Brain microvascular endothelial cell (primary cell): ENCODE measurements around the gene JUND.
A peak's percentile ranks its signal among the peaks of the same experiment; 100 is the strongest.

Experiments used
- DNase-seq: peaks from one replicate; pipeline ENCODE4 v3.0.0-alpha.2; 2020
- H3K27ac ChIP-seq: fragments of 250-450 bp; sonication (Bioruptor Pico); 2 replicates; pipeline ENCODE4 v1.5.1; 2020; ENCODE audit warnings: mild to moderate bottlenecking, moderate library complexity
- H3K27me3 ChIP-seq: fragments of 250-450 bp; sonication (Bioruptor Pico); replicated peaks from 2 replicates; pipeline ENCODE4 v1.5.1; 2020; ENCODE audit warnings: mild to moderate bottlenecking
- H3K36me3 ChIP-seq: fragments of 250-450 bp; sonication (Bioruptor Pico); replicated peaks from 2 replicates; pipeline ENCODE4 v1.5.1; 2020; ENCODE audit warnings: mild to moderate bottlenecking
- H3K4me3 ChIP-seq: 2 replicates; pipeline ENCODE4 v1.5.1; 2011; ENCODE audit warnings: low read depth, mild to moderate bottlenecking, control low read depth, low read length, moderate library complexity
- in situ Hi-C: cut with HindIII; loops from 2 replicates; pipeline ENCODE4 v1.10.0; 2017; ENCODE audit warnings: low sequenced_read_pairs, low pct_ligation_motif_present
- TF ChIP-seq, protein P1 (sequence below): IDR thresholded peaks from 2 replicates; pipeline ENCODE4 v1.5.1; 2011; ENCODE audit warnings: low read depth, mild to moderate bottlenecking, moderate library complexity, low read length, control low read depth, inconsistent platforms; ENCODE audit errors: missing control alignments

Gene JUND

DNA sequence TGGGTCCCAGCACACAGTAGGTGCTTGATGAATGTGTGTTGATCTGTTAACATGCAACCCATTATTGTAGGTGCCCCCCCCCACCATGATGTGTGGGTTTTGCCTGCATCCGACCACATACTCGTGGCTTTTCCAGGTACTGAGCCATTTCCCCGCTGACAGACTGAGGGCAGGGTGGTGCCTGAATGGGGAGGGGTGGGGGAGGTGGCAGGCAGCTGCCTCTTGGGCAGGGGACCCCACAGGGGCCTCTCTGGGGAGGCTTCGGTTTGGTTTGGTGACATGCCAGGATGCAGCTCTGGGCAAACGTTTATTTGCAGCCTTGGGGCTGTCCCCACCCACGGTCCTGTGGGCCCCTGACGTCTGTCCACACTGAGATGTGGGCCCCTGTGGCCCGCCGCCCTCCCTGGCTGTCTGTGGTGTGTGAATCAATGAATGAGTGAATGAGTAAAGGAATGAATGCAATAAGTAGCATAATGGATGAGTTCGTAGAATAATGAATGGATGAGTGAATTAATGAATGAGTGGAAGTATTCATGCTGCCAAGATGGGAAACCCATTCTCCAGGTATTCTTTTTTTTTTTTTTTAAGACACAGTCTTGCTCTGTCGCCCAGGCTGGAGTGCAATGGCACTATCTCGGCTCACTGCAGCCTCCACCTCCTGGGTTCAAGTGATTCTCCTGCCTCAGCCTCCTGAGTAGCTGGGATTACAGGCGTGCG is 9.0 kb upstream of the JUND start:
- Histone ChIP-seq H3K27ac (no peak overlapping the region), H3K27me3 (no peaks in the 10 kb centered on the region), H3K4me3 (no peak overlapping the region), H3K36me3 (no peaks in the 10 kb centered on the region)
- DNase-seq, result peak; percentile 37
- in situ Hi-C loops, result no loop called here
- TF ChIP-seq, protein P1, sequence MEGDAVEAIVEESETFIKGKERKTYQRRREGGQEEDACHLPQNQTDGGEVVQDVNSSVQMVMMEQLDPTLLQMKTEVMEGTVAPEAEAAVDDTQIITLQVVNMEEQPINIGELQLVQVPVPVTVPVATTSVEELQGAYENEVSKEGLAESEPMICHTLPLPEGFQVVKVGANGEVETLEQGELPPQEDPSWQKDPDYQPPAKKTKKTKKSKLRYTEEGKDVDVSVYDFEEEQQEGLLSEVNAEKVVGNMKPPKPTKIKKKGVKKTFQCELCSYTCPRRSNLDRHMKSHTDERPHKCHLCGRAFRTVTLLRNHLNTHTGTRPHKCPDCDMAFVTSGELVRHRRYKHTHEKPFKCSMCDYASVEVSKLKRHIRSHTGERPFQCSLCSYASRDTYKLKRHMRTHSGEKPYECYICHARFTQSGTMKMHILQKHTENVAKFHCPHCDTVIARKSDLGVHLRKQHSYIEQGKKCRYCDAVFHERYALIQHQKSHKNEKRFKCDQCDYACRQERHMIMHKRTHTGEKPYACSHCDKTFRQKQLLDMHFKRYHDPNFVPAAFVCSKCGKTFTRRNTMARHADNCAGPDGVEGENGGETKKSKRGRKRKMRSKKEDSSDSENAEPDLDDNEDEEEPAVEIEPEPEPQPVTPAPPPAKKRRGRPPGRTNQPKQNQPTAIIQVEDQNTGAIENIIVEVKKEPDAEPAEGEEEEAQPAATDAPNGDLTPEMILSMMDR, result no peak

DNA sequence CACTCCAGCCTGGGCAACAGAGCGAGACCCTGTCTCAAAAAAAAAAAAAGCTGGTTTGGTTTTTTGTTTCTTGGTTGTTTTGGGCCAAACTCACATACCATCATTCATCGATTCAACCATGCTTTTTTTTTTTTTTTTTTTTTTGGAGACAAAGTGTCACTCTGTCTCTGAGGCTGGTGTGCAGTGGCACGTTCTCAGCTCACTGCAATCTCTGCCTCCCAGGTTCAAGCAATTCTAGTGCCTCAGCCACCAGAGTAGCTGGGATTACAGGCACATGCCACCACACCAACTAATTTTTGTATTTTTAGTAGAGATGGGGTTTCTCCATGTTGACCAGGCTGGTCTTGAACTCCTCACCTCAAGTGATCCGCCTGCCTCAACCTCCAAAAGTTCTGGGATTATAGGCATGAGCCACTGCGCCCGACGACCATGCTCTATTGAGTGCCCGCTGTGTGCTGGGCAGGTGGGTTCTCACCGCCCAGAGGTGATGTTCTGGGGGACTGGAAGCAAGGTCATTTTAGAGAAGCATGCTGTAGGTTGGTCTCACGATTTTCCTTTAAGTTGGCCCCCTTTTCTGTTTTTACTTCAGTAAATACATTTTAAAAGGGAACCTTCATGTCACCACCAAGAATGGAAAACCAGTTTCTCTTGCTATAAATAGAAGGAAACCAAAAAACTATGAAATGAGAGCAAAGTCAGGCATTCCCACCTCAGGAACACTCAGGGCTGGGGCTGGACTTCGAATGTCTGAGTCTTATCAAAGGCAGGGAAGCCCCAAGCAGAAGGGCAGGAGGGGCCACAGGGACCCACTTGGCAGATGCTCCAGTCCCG is 8.3 kb upstream of the JUND start:
- TF ChIP-seq, protein P1, result no peak
- Histone ChIP-seq H3K27ac (no peak overlapping the region), H3K36me3 (no peaks in the 10 kb centered on the region), H3K27me3 (no peaks in the 10 kb centered on the region), H3K4me3 (no peak overlapping the region)
- no peak for DNase-seq
- in situ Hi-C loops, result no loop called here

DNA sequence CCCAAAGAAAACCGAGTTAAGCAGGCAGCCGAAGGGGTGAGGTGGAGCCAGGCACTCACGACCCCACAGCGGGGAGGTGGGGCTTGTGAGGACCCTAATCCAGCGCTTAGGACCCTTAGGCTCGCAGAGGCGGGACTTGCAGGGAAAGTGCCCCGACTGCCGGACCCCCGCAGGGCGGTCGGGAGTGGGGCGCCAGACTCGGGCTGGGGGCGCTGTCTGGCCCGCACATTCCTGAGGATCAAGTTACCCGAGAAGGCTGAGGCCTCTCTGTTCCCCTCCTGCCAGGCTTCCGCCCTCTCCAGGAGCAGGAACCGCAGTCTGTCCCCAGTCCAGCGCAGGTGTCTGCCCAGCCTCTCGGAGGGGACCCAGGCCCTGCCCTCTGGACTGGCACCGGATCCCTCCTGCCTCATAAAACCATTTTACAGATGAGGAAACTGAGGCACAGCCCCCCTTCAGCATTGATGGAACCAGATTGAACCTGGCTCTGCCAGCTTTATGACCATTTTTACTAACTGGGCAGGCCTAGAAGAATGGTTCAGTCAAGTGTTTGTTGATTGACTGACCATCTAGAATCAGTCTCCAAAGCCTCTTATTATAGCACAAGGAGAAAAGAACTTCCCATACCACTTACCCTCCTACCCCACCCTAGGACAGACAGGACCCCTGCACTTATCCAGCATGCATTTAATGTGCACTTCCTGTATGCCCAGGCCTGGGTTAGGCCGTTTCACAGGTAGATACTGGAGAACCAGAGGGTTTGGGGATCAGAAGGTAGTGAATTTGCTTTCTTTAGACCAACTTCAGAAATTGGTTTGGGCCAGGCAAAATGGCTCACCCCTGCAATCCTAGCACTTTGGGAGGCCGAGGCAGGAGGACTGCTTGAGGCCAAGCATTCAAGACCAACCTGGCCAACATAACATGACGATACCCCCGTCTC is 6.7 kb upstream of the JUND start:
- Histone ChIP-seq H3K27ac (no peak overlapping the region), H3K4me3 (no peak overlapping the region), H3K27me3 (no peaks in the 10 kb centered on the region), H3K36me3 (no peaks in the 10 kb centered on the region)
- no peak for DNase-seq
- TF ChIP-seq, protein P1, result peak; percentile 29
- in situ Hi-C loops, result no loop called here

DNA sequence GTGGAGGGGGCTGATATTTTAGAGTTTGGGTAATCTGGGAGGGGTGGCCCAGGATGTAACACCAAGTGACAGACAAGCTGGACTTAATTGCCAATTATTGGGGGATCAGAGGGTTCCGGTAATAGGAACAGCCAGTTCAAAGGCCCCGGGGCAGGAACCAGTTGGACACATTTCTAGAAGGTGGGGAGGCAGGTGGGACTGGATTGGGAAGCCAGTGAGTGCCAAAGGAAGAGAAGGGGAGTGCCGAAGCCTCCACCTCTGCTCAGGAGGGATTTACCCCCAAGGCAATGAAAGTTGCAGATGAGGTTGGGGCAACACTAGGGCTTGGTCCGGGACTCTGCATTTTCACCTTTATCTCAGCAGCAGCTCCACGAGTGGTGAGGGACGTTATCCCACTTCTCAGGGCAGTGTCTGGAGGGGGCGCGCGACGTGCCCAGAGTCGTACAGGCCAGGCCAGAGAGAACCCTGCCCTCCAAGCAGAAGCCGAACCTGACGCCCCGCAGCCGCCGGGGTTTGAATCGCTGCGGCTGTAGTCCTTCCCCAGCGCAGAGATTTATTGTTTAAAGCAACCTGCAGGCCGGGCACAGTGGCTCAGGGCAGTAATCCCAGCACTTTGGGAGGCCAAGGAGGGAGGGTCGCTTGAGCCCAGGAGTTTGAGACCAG is 5.7 kb upstream of the JUND start:
- no peak overlapping the region for H3K27ac ChIP-seq
- H3K4me3 ChIP-seq, result no peak overlapping the region
- no peak for DNase-seq
- no peaks in the 10 kb centered on the region for H3K27me3 ChIP-seq
- TF ChIP-seq, protein P1, result no peak
- no peaks in the 10 kb centered on the region for H3K36me3 ChIP-seq
- in situ Hi-C loops, result no loop called here

DNA sequence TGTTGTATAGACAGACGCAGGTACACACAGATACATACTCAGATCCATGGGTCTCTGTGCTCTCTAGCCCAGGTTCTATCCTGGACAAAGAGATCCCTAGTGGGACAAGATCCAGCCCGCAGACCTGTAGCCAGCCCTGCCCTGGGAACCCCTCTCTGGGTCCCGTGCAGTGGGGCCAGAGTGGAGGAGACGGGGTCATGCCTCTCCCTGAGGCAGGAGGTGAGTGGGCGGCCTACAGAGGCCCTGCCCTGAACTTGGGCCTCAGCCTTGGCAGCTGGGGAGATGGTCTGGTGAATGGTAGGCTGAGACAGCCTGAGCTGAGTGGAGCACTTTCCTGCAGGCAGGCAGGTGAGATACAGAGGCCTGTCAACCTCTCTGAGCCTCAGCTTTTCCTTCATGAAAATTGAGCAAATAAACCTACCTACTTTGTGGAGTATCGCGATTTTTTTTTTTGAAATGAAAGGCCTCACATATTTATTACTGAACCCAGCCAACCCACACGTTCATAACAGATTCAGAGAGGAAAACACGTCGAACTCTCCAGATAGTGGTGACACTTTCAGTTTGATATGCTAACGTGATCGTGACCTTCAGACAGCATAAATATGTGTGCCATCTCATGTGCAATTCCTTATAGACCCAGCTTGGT is 3.4 kb upstream of the JUND start:
- Histone ChIP-seq H3K36me3 (no peaks in the 10 kb centered on the region), H3K4me3 (no peak overlapping the region), H3K27ac (no peak overlapping the region), H3K27me3 (no peaks in the 10 kb centered on the region)
- TF ChIP-seq, protein P1, result no peak
- DNase-seq, result no peak
- in situ Hi-C loops, result no loop called here
